Measurements from ENCODE around the gene CCDC97.

DNA sequence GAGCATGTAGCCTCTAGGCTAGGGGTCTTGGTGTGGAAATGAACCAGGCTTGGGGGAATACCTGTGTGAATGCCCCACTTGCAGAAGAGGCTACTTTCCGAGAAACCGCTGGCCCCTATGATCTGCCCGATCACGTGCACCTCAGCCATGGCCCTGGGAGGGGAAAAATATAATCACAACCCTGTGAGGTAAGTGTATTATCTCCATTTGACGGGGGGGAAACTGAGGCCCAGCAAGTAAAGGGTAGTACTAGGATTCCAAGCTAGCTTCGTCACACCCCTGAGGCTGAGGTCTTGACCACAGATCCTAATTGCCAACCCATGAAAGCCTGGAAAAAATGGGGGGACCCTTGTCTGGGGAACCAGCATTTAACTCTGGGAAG, 53.4 kb downstream of the CCDC97 start:
- TF ChIP-seq, protein P1, sequence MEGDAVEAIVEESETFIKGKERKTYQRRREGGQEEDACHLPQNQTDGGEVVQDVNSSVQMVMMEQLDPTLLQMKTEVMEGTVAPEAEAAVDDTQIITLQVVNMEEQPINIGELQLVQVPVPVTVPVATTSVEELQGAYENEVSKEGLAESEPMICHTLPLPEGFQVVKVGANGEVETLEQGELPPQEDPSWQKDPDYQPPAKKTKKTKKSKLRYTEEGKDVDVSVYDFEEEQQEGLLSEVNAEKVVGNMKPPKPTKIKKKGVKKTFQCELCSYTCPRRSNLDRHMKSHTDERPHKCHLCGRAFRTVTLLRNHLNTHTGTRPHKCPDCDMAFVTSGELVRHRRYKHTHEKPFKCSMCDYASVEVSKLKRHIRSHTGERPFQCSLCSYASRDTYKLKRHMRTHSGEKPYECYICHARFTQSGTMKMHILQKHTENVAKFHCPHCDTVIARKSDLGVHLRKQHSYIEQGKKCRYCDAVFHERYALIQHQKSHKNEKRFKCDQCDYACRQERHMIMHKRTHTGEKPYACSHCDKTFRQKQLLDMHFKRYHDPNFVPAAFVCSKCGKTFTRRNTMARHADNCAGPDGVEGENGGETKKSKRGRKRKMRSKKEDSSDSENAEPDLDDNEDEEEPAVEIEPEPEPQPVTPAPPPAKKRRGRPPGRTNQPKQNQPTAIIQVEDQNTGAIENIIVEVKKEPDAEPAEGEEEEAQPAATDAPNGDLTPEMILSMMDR (conservative IDR thresholded peaks at IDR 0.05 in 1 of 2, IDR thresholded peaks at IDR 0.05 in 1 of 2; ENCODE audit: extremely low read depth in 1 of 2, insufficient read depth in 1 of 2, low read depth in 1 of 2, low read length in 2 of 2) = no peak
- no peak for TF ChIP-seq EZH2 (IDR thresholded peaks at IDR 0.05; ENCODE audit: borderline replicate concordance, low read length)
